Upper lobe of right lung (tissue), 1 donor: ENCODE results near the gene NUTF2. TPM values are rescaled to one million over a fixed set of nuclear protein-coding genes. Genes with fewer than 3 reads are reported as not detected.

Experiments used
- ATAC-seq: fragments of 200-7000 bp; cut with Tn5 transposase; one replicate; pipeline ENCODE4 v1.9.1; 2020; ENCODE audit warnings: mild to moderate bottlenecking, moderate library complexity
- DNase-seq: peaks from one replicate; pipeline ENCODE4 v3.0.0-alpha.2; 2020
- H3K27ac ChIP-seq: fragments of 200-600 bp; one replicate; pipeline ENCODE4 v1.8.0; 2022
- H3K27me3 ChIP-seq: fragments of 200-600 bp; one replicate; pipeline ENCODE4 v1.8.0; 2022; ENCODE audit warnings: mild to moderate bottlenecking
- H3K36me3 ChIP-seq: fragments of 200-600 bp; one replicate; pipeline ENCODE4 v1.8.0; 2022
- H3K4me1 ChIP-seq: fragments of 200-600 bp; one replicate; pipeline ENCODE4 v1.8.0; 2022
- H3K4me3 ChIP-seq: fragments of 200-600 bp; one replicate; pipeline ENCODE4 v1.8.0; 2022; ENCODE audit warnings: mild to moderate bottlenecking
- H3K9me3 ChIP-seq: fragments of 200-600 bp; one replicate; pipeline ENCODE4 v1.8.0; 2022
- intact Hi-C: fragments of 100-400 bp; cut with DNase I; formaldehyde crosslinking; loops from one replicate; pipeline ENCODE4 v1.11.0; 2022
- total RNA-seq: library from RNA; stranded (reverse); fragmentation: NEBNext Ultra II Directional; extraction: Animal tissue kit (Norgen Biotek cat#: 25700); gene quantifications from one replicate; pipeline ENCODE4 v1.2.1, GENCODE V29; 2021
- TF ChIP-seq, protein P1 (sequence below): fragments of 200-600 bp; IDR thresholded peaks from one replicate; pipeline ENCODE4 v1.8.0; 2022; ENCODE audit warnings: antibody characterized with exemption
- donor health status: DM: no; HTN: yes; CAD: no; lungs with severe emphysema.

NUTF2 gene
- total RNA-seq, 1 donor from 2014 or later: 55.0 TPM

DNA sequence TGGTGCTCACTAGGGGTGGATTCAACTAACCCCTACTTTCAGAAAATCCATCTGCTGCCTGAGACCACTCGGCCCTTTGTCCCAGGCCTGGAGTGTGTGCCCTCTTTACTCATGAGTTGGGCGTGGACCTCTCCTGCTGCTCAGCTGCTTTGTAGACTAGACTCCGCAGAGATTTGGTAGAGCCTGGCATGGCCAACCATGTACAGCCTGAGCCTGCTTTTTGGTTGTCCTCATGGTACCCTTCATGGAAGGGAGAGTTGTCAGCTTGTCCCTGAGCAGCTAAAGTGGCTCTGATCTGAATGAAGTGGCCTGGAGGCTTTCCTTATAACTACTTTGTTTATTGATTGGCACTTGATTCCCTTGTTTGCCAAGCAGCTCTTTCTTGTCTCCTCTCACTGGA, 27.6 kb downstream of the NUTF2 start:
- Histone ChIP-seq H3K4me3 (peak overlapping the region; percentile 93), H3K27me3 (no peaks in the 10 kb centered on the region), H3K9me3 (no peaks in the 10 kb centered on the region), H3K36me3 (peaks cover 54% of the 10 kb centered on the region), H3K27ac (no peak overlapping the region), H3K4me1 (peaks cover 21% of the 10 kb centered on the region)
- intact Hi-C loops: no loop called here
- TF ChIP-seq, protein P1, sequence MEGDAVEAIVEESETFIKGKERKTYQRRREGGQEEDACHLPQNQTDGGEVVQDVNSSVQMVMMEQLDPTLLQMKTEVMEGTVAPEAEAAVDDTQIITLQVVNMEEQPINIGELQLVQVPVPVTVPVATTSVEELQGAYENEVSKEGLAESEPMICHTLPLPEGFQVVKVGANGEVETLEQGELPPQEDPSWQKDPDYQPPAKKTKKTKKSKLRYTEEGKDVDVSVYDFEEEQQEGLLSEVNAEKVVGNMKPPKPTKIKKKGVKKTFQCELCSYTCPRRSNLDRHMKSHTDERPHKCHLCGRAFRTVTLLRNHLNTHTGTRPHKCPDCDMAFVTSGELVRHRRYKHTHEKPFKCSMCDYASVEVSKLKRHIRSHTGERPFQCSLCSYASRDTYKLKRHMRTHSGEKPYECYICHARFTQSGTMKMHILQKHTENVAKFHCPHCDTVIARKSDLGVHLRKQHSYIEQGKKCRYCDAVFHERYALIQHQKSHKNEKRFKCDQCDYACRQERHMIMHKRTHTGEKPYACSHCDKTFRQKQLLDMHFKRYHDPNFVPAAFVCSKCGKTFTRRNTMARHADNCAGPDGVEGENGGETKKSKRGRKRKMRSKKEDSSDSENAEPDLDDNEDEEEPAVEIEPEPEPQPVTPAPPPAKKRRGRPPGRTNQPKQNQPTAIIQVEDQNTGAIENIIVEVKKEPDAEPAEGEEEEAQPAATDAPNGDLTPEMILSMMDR: no peak
- DNase-seq: no peak
- ATAC-seq: no peak

DNA sequence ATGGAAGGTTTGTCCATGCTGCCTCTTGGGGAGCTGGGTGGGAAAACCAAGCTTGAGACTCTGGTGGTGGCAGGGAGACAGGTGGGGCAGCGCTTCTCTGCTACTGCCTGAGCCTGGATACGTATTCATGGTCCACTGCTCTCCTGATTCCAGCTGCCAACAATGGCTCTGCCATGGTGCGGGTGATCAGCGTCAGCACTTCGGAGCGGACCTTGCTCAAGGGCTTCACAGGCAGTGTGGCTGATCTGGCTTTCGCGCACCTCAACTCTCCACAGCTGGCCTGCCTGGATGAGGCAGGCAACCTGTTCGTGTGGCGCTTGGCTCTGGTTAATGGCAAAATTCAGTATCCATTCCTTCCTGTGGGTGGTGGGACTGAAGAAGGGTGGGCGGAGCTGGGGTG, 30.3 kb downstream of the NUTF2 start:
- H3K4me3 ChIP-seq: no peak overlapping the region
- no peak overlapping the region for H3K27ac ChIP-seq
- ATAC-seq (no peak), DNase-seq (no peak)
- peaks cover 21% of the 10 kb centered on the region for H3K4me1 ChIP-seq
- peaks cover 59% of the 10 kb centered on the region for H3K36me3 ChIP-seq
- H3K27me3 ChIP-seq: no peaks in the 10 kb centered on the region
- H3K9me3 ChIP-seq: no peaks in the 10 kb centered on the region
- TF ChIP-seq, protein P1: no peak
- intact Hi-C loops: no loop called here

DNA sequence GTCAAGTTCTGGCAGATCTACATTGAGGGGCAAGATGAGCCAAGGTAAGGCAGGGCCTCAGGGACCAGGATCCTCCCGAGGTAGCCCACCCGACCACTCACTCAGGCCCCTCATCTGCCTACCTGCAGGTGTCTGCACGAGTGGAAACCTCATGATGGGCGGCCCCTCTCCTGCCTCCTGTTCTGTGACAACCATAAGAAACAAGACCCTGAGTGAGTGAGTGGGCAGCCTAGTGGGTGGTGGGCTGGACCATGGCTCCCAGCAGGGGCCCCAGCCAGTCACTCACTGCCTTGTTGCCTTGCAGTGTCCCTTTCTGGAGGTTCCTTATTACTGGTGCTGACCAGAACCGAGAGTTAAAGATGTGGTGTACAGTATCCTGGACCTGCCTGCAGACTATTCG, 31.5 kb downstream of the NUTF2 start:
- intact Hi-C loops: no loop called here
- ATAC-seq (no peak), DNase-seq (no peak)
- TF ChIP-seq, protein P1: no peak
- no peak overlapping the region for H3K4me3 ChIP-seq
- no peaks in the 10 kb centered on the region for H3K27me3 ChIP-seq
- peaks cover 71% of the 10 kb centered on the region for H3K36me3 ChIP-seq
- peaks cover 16% of the 10 kb centered on the region for H3K4me1 ChIP-seq
- H3K9me3 ChIP-seq: no peaks in the 10 kb centered on the region
- no peak overlapping the region for H3K27ac ChIP-seq

DNA sequence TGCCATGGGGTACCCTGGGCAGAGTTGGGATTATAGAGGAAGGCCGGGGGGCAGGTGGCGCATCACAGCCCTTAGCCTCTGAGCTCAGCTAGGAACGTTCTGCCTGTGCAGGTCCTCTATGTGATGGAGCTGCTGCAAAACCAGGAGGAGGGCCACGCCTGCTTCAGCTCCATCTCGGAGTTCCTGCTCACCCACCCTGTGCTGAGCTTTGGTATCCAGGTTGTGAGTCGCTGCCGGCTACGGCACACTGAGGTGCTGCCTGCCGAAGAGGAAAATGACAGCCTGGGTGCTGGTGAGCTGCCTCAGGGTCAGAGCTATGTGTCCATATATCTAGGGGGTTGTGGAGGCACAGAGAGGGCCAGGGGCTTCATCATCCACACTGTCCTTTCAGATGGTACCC, 32.1 kb downstream of the NUTF2 start:
- TF ChIP-seq, protein P1: no peak
- no peak overlapping the region for H3K27ac ChIP-seq
- no peaks in the 10 kb centered on the region for H3K27me3 ChIP-seq
- intact Hi-C loops: no loop called here
- H3K9me3 ChIP-seq: no peaks in the 10 kb centered on the region
- H3K4me1 ChIP-seq: peaks cover 15% of the 10 kb centered on the region
- H3K36me3 ChIP-seq: peaks cover 75% of the 10 kb centered on the region
- DNase-seq (no peak), ATAC-seq (no peak)
- no peak overlapping the region for H3K4me3 ChIP-seq

DNA sequence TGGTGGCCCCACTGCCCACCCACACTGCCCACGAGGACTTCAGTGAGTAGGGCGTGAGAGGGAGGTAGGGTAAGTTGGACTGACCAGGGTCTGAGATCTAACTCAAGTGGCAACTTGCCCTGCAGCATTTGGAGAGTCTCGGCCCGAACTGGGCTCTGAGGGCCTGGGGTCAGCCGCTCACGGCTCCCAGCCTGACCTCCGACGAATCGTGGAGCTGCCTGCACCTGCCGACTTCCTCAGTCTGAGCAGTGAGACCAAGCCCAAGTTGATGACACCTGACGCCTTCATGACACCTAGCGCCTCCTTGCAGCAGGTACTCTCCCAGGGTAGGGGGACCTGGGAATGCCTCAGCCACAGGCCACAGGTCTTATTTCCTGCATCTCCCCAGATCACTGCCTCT, 32.7 kb downstream of the NUTF2 start:
- peaks cover 9% of the 10 kb centered on the region for H3K4me1 ChIP-seq
- H3K9me3 ChIP-seq: no peaks in the 10 kb centered on the region
- no peak overlapping the region for H3K4me3 ChIP-seq
- H3K36me3 ChIP-seq: peaks cover 75% of the 10 kb centered on the region
- H3K27me3 ChIP-seq: no peaks in the 10 kb centered on the region
- ATAC-seq (no peak), DNase-seq (no peak)
- TF ChIP-seq, protein P1: no peak
- intact Hi-C loops: no loop called here
- H3K27ac ChIP-seq: no peak overlapping the region

DNA sequence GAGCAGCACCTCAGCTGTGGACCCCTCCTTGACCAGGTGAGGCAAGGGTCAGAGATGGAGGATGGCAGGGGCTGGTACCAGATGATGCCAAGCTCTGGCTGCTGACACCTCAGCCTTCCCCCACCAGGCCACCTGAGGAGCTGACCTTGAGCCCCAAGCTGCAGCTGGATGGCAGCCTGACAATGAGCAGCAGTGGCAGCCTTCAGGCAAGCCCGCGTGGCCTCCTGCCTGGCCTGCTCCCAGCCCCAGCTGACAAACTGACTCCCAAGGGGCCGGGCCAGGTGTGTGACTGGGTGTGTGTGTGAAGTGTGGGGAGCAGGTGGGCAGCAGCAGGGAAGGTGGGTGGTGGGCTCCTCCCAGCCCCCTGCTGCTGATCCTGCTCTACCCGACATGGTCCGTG, 33.2 kb downstream of the NUTF2 start:
- Histone ChIP-seq H3K36me3 (peaks cover 75% of the 10 kb centered on the region), H3K9me3 (no peaks in the 10 kb centered on the region), H3K4me3 (no peak overlapping the region), H3K27me3 (no peaks in the 10 kb centered on the region), H3K27ac (no peak overlapping the region), H3K4me1 (peaks cover 6% of the 10 kb centered on the region)
- no peak for ATAC-seq
- intact Hi-C loops: loop anchor here (10.0 kb wide), 1 partner anchor 165 kb away; no protein-coding TSS in a partner anchor
- TF ChIP-seq, protein P1: no peak
- DNase-seq: no peak
